Keratinocyte (primary cell): ENCODE results near the gene KCNH2. TPM values are rescaled to one million over a fixed set of nuclear protein-coding genes. Genes with fewer than 3 reads are reported as not detected.

Experiments used
- DNase-seq: peaks from one replicate; pipeline ENCODE4 v3.0.0-alpha.2; 2011; ENCODE audit warnings: low read depth, missing footprints, low spot score
- FAIRE-seq: peaks from 2 replicates; lab custom pipeline; 2011; peaks lifted over from hg19 to GRCh38; lab: Jason Lieb, UNC
- H2AFZ ChIP-seq: 2 replicates; pipeline ENCODE4 v1.6.0; 2012; ENCODE audit warnings: low read length, control low read depth, inconsistent platforms; ENCODE audit not compliant: control insufficient read depth
- H3K27ac ChIP-seq: 2 replicates; pipeline ENCODE4 v1.5.1; 2011; ENCODE audit warnings: low read length; ENCODE audit not compliant: control insufficient read depth, insufficient read depth
- H3K27me3 ChIP-seq: 3 replicates; pipeline ENCODE4 v1.6.0; 2011; ENCODE audit warnings: low read length; ENCODE audit not compliant: control insufficient read depth, insufficient read depth; ENCODE audit errors: extremely low read depth
- H3K36me3 ChIP-seq, 2 experiments: 2 replicates in 1 of 2; 3 replicates in 1 of 2; pipeline ENCODE4 v1.5.1; 2011; ENCODE audit warnings: low read length in 2 of 2, mild to moderate bottlenecking in 1 of 2; ENCODE audit not compliant: control insufficient read depth in 2 of 2, insufficient read depth in 2 of 2; ENCODE audit errors: extremely low read depth in 1 of 2
- H3K4me1 ChIP-seq: 3 replicates; pipeline ENCODE4 v1.5.1; 2011; ENCODE audit warnings: low read length; ENCODE audit not compliant: control insufficient read depth, insufficient read depth; ENCODE audit errors: extremely low read depth
- H3K4me2 ChIP-seq: 3 replicates; pipeline ENCODE4 v1.6.0; 2011; ENCODE audit warnings: low read depth, low read length; ENCODE audit not compliant: control insufficient read depth, insufficient read depth; ENCODE audit errors: extremely low read depth
- H3K4me3 ChIP-seq, 3 experiments: fragments of 200-600 bp in 1 of 3; sonication (generic) in 1 of 3; 2 replicates in 2 of 3; 3 replicates in 1 of 3; pipeline ENCODE4 v1.5.1; 2011 to 2016; ENCODE audit warnings: low read length in 3 of 3, mild to moderate bottlenecking in 3 of 3, control low read depth in 2 of 3, inconsistent platforms in 1 of 3, low read depth in 1 of 3, mixed read lengths in 1 of 3, mixed run types in 1 of 3, moderate library complexity in 1 of 3; ENCODE audit not compliant: control insufficient read depth in 2 of 3, insufficient read depth in 2 of 3; ENCODE audit errors: extremely low read depth in 1 of 3
- H3K79me2 ChIP-seq: 2 replicates; pipeline ENCODE4 v1.6.0; 2012; ENCODE audit warnings: low read length; ENCODE audit not compliant: control insufficient read depth, insufficient read depth
- H3K9ac ChIP-seq: 3 replicates; pipeline ENCODE4 v1.6.0; 2011; ENCODE audit warnings: low read length; ENCODE audit not compliant: control insufficient read depth, insufficient read depth; ENCODE audit errors: extremely low read depth
- H3K9me1 ChIP-seq: 3 replicates; pipeline ENCODE4 v1.6.0; 2011; ENCODE audit warnings: low read length; ENCODE audit not compliant: control insufficient read depth, insufficient read depth; ENCODE audit errors: extremely low read depth
- H3K9me3 ChIP-seq: 2 replicates; pipeline ENCODE4 v1.5.1; 2012; ENCODE audit warnings: low read depth, low read length; ENCODE audit not compliant: control insufficient read depth
- H4K20me1 ChIP-seq: 3 replicates; pipeline ENCODE4 v1.6.0; 2011; ENCODE audit warnings: low read length; ENCODE audit not compliant: control insufficient read depth, insufficient read depth; ENCODE audit errors: extremely low read depth
- EZH2 ChIP-seq: IDR thresholded peaks from one replicate; pipeline ENCODE4 v1.6.1; 2012; ENCODE audit warnings: inconsistent platforms, mild to moderate bottlenecking, low read length, moderate library complexity
- dilution Hi-C: fragments of 300-500 bp; cut with MboI; formaldehyde crosslinking; loops from one replicate; pipeline ENCODE4 v1.7.0; 2020; ENCODE audit warnings: low sequenced_read_pairs; ENCODE audit not compliant: extremely low pct_ligation_motif_present
- polyA plus RNA-seq, 5 experiments: library from polyadenylated mRNA; depleted of rRNA in 3 of 5; stranded (reverse) in 3 of 5; stranded (forward) in 1 of 5; unstranded in 1 of 5; fragments of >200 nt; gene quantifications; 1 replicate in 1 of 5; 2 replicates in 3 of 5; 3 replicates in 1 of 5; pipeline versions ENCODE4 v1.2.1 to v1.2.3, GENCODE V29; 2011 to 2012; ENCODE audit warnings: missing spikeins in 2 of 5, low read depth in 1 of 5, low replicate concordance in 1 of 5
- TF ChIP-seq, protein P1 (sequence below), 3 experiments: IDR thresholded peaks in 1 of 3; conservative IDR thresholded peaks in 1 of 3; optimal IDR thresholded peaks in 1 of 3; 2 replicates in 2 of 3; 3 replicates in 1 of 3; pipeline versions ENCODE3 to v1.5.1; 2011; ENCODE audit warnings: low read length in 3 of 3, mild to moderate bottlenecking in 3 of 3, moderate library complexity in 2 of 3, control low read depth in 1 of 3, inconsistent platforms in 1 of 3; ENCODE audit not compliant: insufficient read depth in 2 of 3; ENCODE audit errors: extremely low read depth in 1 of 3

Gene KCNH2
- polyA plus RNA-seq, 1 donor (not counting 4 experiments of a cell fraction or from before 2014, with no cell fraction given) = 0.03 TPM

DNA sequence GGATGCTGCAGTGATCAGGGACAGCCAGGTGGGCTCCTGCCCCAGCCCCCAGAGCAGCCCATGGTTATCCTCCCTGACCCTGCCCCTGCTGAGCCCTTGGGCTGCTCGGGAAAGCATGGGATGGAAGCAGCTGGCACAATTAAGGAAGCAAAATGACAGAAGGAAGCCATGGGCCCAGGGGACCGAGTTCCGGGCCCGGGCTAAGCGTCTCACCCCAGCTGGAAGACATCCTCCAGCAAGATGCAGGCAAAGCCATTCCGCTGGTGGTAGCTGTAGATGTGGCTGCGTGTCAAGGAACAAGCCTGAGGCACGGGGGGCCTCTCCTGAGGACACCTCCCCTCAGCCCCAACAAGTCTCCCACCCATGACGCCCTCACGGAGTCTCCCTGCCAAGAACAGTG lies 45.1 kb upstream of the KCNH2 start:
- no peak overlapping the region for H3K4me2 ChIP-seq
- H2AFZ ChIP-seq = no peak overlapping the region
- H3K9ac ChIP-seq = no peak overlapping the region
- no peaks in the 10 kb centered on the region for H3K9me3 ChIP-seq
- peaks cover 21% of the 10 kb centered on the region for H3K4me1 ChIP-seq
- no peak overlapping the region for H3K4me3 ChIP-seq
- H4K20me1 ChIP-seq = no peaks in the 10 kb centered on the region
- dilution Hi-C loops = no loop called here
- H3K9me1 ChIP-seq = no peaks in the 10 kb centered on the region
- no peak overlapping the region for H3K27ac ChIP-seq
- TF ChIP-seq, protein P1, sequence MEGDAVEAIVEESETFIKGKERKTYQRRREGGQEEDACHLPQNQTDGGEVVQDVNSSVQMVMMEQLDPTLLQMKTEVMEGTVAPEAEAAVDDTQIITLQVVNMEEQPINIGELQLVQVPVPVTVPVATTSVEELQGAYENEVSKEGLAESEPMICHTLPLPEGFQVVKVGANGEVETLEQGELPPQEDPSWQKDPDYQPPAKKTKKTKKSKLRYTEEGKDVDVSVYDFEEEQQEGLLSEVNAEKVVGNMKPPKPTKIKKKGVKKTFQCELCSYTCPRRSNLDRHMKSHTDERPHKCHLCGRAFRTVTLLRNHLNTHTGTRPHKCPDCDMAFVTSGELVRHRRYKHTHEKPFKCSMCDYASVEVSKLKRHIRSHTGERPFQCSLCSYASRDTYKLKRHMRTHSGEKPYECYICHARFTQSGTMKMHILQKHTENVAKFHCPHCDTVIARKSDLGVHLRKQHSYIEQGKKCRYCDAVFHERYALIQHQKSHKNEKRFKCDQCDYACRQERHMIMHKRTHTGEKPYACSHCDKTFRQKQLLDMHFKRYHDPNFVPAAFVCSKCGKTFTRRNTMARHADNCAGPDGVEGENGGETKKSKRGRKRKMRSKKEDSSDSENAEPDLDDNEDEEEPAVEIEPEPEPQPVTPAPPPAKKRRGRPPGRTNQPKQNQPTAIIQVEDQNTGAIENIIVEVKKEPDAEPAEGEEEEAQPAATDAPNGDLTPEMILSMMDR (optimal IDR thresholded peaks at IDR 0.05 in 1 of 3, IDR thresholded peaks at IDR 0.05 in 1 of 3, conservative IDR thresholded peaks at IDR 0.05 in 1 of 3; ENCODE audit: extremely low read depth in 1 of 3, insufficient read depth in 2 of 3, low read length in 3 of 3) = no peak
- TF ChIP-seq EZH2 = no peak
- H3K79me2 ChIP-seq = no peaks in the 10 kb centered on the region
- DNase-seq = no peak
- no peak for FAIRE-seq
- peaks cover 27% of the 10 kb centered on the region for H3K27me3 ChIP-seq
- H3K36me3 ChIP-seq = no peaks in the 10 kb centered on the region

DNA sequence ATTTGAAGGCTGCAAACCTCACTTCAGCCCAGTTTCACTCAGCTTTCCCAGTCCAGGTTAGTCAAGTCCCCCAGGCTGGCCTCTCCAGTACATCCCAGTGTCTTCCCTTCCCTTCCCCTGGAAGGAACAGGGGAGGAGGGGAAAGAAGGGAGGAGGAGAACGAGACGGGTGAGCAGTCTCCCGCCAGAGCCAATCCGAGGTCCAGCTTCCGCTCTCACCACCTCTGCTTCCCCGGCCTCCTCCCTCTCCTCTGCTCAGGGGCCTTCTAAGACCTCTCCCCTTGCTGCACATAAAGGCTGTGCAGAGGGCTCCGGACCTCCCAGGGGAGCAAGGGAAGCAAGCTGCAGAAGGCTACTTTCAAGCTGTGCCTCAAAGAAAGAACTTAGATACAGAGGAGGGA lies 42.1 kb upstream of the KCNH2 start:
- H3K9ac ChIP-seq = no peak overlapping the region
- dilution Hi-C loops = no loop called here
- H3K36me3 ChIP-seq = no peaks in the 10 kb centered on the region
- H3K4me3 ChIP-seq = no peak overlapping the region
- H3K9me3 ChIP-seq = no peaks in the 10 kb centered on the region
- TF ChIP-seq EZH2 = no peak
- TF ChIP-seq, protein P1 (optimal IDR thresholded peaks at IDR 0.05 in 1 of 3, IDR thresholded peaks at IDR 0.05 in 1 of 3, conservative IDR thresholded peaks at IDR 0.05 in 1 of 3; ENCODE audit: extremely low read depth in 1 of 3, insufficient read depth in 2 of 3, low read length in 3 of 3) = no peak
- FAIRE-seq (no peak), DNase-seq (no peak)
- H3K9me1 ChIP-seq = no peaks in the 10 kb centered on the region
- H3K27me3 ChIP-seq = peaks cover 37% of the 10 kb centered on the region
- no peak overlapping the region for H2AFZ ChIP-seq
- no peaks in the 10 kb centered on the region for H3K79me2 ChIP-seq
- H3K4me2 ChIP-seq = no peak overlapping the region
- H3K27ac ChIP-seq = no peak overlapping the region
- H4K20me1 ChIP-seq = no peaks in the 10 kb centered on the region
- no peaks in the 10 kb centered on the region for H3K4me1 ChIP-seq
